Measurements from ENCODE around the gene BICDL1. TPM values are rescaled to one million over a fixed set of nuclear protein-coding genes. Genes with fewer than 3 reads are reported as not detected.

BICDL1 gene
- total RNA-seq, 6 donors from 2014 or later = 10.5 to 21.0 (median 15.9) TPM

GRCh38 chr12:120090626-120091295 is 101.7 kb downstream of the BICDL1 start:
- TF ChIP-seq EP300 (IDR thresholded peaks at IDR 0.05) (no peak), POLR2AphosphoS5 (IDR thresholded peaks at IDR 0.05) (no peak), CTCF (IDR thresholded peaks at IDR 0.05) (no peak), POLR2A (IDR thresholded peaks at IDR 0.05) (no peak)
- H3K36me3 ChIP-seq = peaks cover 0 to 36% (median 25%) of the 10 kb centered on the region in 4 donors

DNA sequence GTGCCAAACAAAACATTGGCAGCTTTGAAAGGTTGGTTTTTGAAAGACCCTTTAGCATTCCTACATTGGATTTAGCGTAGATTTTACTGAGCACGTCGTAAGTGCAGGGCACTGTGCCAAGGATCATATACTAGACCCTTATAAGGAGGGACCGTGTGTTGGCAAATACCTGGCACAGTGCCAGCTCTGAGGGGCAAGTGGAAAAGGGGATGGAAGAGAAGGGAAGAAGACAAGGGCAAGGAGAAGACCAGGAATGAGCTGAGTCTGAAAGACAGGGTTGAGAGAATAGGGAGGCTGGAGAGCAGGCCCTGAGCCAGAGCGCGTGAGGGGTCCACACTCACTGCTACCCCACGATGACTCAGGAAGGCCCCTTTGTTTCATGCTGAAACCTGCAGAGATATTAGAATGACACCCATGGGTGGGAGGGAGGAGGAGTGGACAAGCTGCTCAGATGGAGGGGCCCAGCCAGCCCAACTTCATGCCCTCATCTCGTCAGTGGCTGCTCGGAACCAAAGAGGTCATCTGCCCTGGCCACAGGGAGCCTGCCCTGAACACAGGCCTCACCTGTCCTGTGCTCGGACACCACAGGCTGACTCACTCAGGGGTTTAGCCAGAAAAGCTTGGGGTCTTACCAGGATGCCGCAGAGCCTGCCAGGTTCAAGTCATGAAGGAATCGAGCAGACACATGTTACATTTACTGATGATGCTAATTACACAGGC is 102.5 kb downstream of the BICDL1 start:
- H3K4me1 ChIP-seq = peaks cover 8 to 12% (median 11%) of the 10 kb centered on the region in 4 donors
- H3K9me3 ChIP-seq = no peaks in the 10 kb centered on the region
- H3K27me3 ChIP-seq = no peaks in the 10 kb centered on the region
- ATAC-seq (ENCODE audit: low FRiP score in 2 of 2) = no peak
- peaks cover 0 to 44% (median 32%) of the 10 kb centered on the region in 4 donors for H3K36me3 ChIP-seq
- no peak overlapping the region for H3K4me3 ChIP-seq
- no peak for DNase-seq
- TF ChIP-seq POLR2A (IDR thresholded peaks at IDR 0.05) = no peak
- no peak for TF ChIP-seq POLR2AphosphoS5 (IDR thresholded peaks at IDR 0.05)
- no peak for TF ChIP-seq CTCF (IDR thresholded peaks at IDR 0.05)
- TF ChIP-seq EP300 (IDR thresholded peaks at IDR 0.05) = no peak
- H3K27ac ChIP-seq = no peak overlapping the region
- WGBS, 2 donors = 77 to 79% methylated on average over 9 to 12 of the region's 12 CpGs

More at GRCh38 chr12:120090626-120091295, 101.7 kb downstream of the BICDL1 start:
- ATAC-seq (ENCODE audit: low FRiP score in 2 of 2) = no peak
- WGBS, 2 donors = 89 to 92% methylated on average over 17 to 19 of the region's 19 CpGs
- Histone ChIP-seq H3K27ac (no peak overlapping the region), H3K9me3 (no peaks in the 10 kb centered on the region), H3K4me1 (peaks cover 9 to 17% (median 14%) of the 10 kb centered on the region in 4 donors), H3K4me3 (no peak overlapping the region), H3K27me3 (no peaks in the 10 kb centered on the region)
- no peak for DNase-seq

GRCh38 chr12:120092551-120093335 is 103.7 kb downstream of the BICDL1 start:
- no peak for DNase-seq

DNA sequence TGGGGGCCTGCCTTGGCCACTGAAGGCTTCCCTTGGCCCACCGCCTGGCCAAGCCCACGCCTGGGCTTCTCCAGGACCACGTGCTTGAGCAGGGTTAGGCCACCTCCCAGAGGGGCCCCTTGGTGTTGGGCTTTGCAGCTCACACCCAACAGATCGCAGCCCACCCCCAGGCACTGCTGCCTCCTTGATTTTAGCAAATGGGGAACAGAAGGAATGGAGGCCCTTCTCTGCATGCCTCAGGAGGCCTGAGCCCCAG is 104.2 kb downstream of the BICDL1 start:
- DNase-seq (no peak), ATAC-seq (ENCODE audit: low FRiP score in 2 of 2) (no peak)
- no peak overlapping the region for H3K27ac ChIP-seq
- WGBS, 2 donors = 83% methylated on average over 3 of the region's 4 CpGs; no CpG with 5 or more reads in 1 of the 2 donors
- no peaks in the 10 kb centered on the region for H3K4me1 ChIP-seq
- H3K9me3 ChIP-seq = no peaks in the 10 kb centered on the region
- H3K4me3 ChIP-seq = no peak overlapping the region
- H3K27me3 ChIP-seq = no peaks in the 10 kb centered on the region
- H3K36me3 ChIP-seq = peaks cover 5 to 61% (median 46%) of the 10 kb centered on the region in 4 donors
- TF ChIP-seq POLR2A (IDR thresholded peaks at IDR 0.05) = no peak
- no peak for TF ChIP-seq EP300 (IDR thresholded peaks at IDR 0.05)
- TF ChIP-seq POLR2AphosphoS5 (IDR thresholded peaks at IDR 0.05) = no peak
- no peak for TF ChIP-seq CTCF (IDR thresholded peaks at IDR 0.05)

More at GRCh38 chr12:120092551-120093335, 103.7 kb downstream of the BICDL1 start:
- H3K27ac ChIP-seq = no peak overlapping the region
- no peak for TF ChIP-seq CTCF (IDR thresholded peaks at IDR 0.05)
- TF ChIP-seq POLR2A (IDR thresholded peaks at IDR 0.05) = no peak
- TF ChIP-seq POLR2AphosphoS5 (IDR thresholded peaks at IDR 0.05) = no peak
- TF ChIP-seq EP300 (IDR thresholded peaks at IDR 0.05) = no peak
- 92% methylated on average over 19 to 20 of the region's 23 CpGs for WGBS, 2 donors
- no peaks in the 10 kb centered on the region for H3K9me3 ChIP-seq
- H3K27me3 ChIP-seq = no peaks in the 10 kb centered on the region
- peaks cover 0 to 2% (median under 1%) of the 10 kb centered on the region in 4 donors for H3K4me1 ChIP-seq
- peaks cover 5 to 56% (median 42%) of the 10 kb centered on the region in 4 donors for H3K36me3 ChIP-seq
- H3K4me3 ChIP-seq = no peak overlapping the region
- ATAC-seq (ENCODE audit: low FRiP score in 2 of 2) = no peak

All from upper lobe of left lung (tissue), 6 donors.